ENCODE measurements around the gene MRPL11. TPM values are rescaled to one million over a fixed set of nuclear protein-coding genes. Genes with fewer than 3 reads are reported as not detected.
A peak's percentile ranks its signal among the peaks of the same experiment; 100 is the strongest.

Gene MRPL11
- total and polyA plus RNA-seq, 2 of the 13 experiments (the other 11 are each of a cell fraction or from before 2014, with no cell fraction given) = 72.9 to 176 TPM

DNA sequence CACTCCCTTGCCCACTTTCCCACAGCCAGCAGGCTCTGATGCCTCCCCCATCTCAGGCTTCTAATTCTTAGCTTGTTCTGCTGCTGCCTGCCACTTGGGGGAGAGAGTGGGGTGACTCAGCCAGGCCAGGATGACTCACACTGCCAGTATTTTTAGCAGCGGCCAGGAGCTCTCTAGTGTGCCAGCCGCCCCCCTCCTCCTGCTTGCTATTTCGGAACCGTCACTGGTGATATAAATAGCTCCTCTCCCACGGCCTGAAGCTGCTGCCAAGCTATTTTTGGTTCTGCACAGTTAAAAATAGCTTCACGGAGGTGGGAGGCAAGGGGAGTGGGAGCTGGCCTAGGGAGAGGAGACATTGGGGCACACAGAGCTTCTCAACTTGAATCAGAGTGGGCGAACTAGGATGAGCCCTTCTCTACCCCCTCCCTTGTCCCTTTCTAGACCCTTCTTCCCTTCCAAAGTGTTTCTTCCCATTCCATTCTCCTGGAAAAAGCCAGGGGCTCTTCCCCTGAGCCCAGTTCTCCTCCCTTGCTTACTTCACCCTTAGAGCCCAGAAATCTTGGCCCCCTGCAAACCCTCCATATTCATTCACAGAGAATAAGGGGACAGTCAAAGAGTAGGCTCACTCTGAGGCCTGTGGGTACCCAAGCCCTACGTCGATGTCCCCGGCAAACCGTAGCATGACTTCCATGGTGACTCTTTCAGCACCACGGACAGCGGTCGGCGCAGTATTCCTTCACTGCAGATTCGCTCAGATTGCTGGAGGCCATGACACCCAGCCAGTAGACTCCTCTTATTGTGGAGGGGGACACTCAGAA lies 20.3 kb downstream of the MRPL11 start (continued):
- TF ChIP-seq, protein P1, sequence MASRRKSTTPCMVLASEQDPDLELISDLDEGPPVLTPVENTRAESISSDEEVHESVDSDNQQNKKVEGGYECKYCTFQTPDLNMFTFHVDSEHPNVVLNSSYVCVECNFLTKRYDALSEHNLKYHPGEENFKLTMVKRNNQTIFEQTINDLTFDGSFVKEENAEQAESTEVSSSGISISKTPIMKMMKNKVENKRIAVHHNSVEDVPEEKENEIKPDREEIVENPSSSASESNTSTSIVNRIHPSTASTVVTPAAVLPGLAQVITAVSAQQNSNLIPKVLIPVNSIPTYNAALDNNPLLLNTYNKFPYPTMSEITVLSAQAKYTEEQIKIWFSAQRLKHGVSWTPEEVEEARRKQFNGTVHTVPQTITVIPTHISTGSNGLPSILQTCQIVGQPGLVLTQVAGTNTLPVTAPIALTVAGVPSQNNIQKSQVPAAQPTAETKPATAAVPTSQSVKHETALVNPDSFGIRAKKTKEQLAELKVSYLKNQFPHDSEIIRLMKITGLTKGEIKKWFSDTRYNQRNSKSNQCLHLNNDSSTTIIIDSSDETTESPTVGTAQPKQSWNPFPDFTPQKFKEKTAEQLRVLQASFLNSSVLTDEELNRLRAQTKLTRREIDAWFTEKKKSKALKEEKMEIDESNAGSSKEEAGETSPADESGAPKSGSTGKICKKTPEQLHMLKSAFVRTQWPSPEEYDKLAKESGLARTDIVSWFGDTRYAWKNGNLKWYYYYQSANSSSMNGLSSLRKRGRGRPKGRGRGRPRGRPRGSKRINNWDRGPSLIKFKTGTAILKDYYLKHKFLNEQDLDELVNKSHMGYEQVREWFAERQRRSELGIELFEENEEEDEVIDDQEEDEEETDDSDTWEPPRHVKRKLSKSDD (CRISPR knock-in tag; IDR thresholded peaks at IDR 0.05; ENCODE audit: low read depth) = peak; percentile 64; the same call in 1 of the 2 replicates
- TF ChIP-seq FOXO1 (CRISPR knock-in tag; IDR thresholded peaks at IDR 0.05) (no peak; the same call in 1 of the 2 replicates), ZNF296 (CRISPR knock-in tag; conservative IDR thresholded peaks at IDR 0.05) (peak; percentile 87; the same call in 1 of the 2 replicates), BRD4 (CRISPR knock-in tag; IDR thresholded peaks at IDR 0.05) (no peak), SP1 (IDR thresholded peaks at IDR 0.05) (no peak), SP1 (CRISPR knock-in tag; IDR thresholded peaks at IDR 0.05) (no peak), ZNF703 (CRISPR knock-in tag; IDR thresholded peaks at IDR 0.05; ENCODE audit: borderline replicate concordance) (no peak), MTA3 (CRISPR knock-in tag; IDR thresholded peaks at IDR 0.05) (no peak), GABPB1 (CRISPR knock-in tag; IDR thresholded peaks at IDR 0.05) (peak; percentile 30; the same call in 1 of the 2 replicates), KMT2B (CRISPR knock-in tag; IDR thresholded peaks at IDR 0.05) (peak; percentile 67; the same call in 1 of the 2 replicates), MAFK (conservative IDR thresholded peaks at IDR 0.05 in 1 of 2, IDR thresholded peaks at IDR 0.05 in 1 of 2; ENCODE audit: low read length in 2 of 2) (no peak), ZNF678 (CRISPR knock-in tag; IDR thresholded peaks at IDR 0.05) (no peak)
- TF ChIP-seq, protein P2, sequence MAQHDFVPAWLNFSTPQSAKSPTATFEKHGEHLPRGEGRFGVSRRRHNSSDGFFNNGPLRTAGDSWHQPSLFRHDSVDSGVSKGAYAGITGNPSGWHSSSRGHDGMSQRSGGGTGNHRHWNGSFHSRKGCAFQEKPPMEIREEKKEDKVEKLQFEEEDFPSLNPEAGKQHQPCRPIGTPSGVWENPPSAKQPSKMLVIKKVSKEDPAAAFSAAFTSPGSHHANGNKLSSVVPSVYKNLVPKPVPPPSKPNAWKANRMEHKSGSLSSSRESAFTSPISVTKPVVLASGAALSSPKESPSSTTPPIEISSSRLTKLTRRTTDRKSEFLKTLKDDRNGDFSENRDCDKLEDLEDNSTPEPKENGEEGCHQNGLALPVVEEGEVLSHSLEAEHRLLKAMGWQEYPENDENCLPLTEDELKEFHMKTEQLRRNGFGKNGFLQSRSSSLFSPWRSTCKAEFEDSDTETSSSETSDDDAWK (CRISPR knock-in tag; IDR thresholded peaks at IDR 0.05) = no peak
- TF ChIP-seq, protein P3, sequence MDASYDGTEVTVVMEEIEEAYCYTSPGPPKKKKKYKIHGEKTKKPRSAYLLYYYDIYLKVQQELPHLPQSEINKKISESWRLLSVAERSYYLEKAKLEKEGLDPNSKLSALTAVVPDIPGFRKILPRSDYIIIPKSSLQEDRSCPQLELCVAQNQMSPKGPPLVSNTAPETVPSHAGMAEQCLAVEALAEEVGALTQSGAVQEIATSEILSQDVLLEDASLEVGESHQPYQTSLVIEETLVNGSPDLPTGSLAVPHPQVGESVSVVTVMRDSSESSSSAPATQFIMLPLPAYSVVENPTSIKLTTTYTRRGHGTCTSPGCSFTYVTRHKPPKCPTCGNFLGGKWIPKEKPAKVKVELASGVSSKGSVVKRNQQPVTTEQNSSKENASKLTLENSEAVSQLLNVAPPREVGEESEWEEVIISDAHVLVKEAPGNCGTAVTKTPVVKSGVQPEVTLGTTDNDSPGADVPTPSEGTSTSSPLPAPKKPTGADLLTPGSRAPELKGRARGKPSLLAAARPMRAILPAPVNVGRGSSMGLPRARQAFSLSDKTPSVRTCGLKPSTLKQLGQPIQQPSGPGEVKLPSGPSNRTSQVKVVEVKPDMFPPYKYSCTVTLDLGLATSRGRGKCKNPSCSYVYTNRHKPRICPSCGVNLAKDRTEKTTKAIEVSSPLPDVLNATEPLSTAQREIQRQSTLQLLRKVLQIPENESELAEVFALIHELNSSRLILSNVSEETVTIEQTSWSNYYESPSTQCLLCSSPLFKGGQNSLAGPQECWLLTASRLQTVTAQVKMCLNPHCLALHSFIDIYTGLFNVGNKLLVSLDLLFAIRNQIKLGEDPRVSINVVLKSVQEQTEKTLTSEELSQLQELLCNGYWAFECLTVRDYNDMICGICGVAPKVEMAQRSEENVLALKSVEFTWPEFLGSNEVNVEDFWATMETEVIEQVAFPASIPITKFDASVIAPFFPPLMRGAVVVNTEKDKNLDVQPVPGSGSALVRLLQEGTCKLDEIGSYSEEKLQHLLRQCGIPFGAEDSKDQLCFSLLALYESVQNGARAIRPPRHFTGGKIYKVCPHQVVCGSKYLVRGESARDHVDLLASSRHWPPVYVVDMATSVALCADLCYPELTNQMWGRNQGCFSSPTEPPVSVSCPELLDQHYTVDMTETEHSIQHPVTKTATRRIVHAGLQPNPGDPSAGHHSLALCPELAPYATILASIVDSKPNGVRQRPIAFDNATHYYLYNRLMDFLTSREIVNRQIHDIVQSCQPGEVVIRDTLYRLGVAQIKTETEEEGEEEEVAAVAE (CRISPR knock-in tag; IDR thresholded peaks at IDR 0.05; ENCODE audit: borderline replicate concordance) = peak; percentile 92
- TF ChIP-seq, protein P4, sequence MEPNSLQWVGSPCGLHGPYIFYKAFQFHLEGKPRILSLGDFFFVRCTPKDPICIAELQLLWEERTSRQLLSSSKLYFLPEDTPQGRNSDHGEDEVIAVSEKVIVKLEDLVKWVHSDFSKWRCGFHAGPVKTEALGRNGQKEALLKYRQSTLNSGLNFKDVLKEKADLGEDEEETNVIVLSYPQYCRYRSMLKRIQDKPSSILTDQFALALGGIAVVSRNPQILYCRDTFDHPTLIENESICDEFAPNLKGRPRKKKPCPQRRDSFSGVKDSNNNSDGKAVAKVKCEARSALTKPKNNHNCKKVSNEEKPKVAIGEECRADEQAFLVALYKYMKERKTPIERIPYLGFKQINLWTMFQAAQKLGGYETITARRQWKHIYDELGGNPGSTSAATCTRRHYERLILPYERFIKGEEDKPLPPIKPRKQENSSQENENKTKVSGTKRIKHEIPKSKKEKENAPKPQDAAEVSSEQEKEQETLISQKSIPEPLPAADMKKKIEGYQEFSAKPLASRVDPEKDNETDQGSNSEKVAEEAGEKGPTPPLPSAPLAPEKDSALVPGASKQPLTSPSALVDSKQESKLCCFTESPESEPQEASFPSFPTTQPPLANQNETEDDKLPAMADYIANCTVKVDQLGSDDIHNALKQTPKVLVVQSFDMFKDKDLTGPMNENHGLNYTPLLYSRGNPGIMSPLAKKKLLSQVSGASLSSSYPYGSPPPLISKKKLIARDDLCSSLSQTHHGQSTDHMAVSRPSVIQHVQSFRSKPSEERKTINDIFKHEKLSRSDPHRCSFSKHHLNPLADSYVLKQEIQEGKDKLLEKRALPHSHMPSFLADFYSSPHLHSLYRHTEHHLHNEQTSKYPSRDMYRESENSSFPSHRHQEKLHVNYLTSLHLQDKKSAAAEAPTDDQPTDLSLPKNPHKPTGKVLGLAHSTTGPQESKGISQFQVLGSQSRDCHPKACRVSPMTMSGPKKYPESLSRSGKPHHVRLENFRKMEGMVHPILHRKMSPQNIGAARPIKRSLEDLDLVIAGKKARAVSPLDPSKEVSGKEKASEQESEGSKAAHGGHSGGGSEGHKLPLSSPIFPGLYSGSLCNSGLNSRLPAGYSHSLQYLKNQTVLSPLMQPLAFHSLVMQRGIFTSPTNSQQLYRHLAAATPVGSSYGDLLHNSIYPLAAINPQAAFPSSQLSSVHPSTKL (CRISPR knock-in tag; IDR thresholded peaks at IDR 0.05) = peak; percentile 57; the same call in 1 of the 2 replicates

Data from HepG2 (cell line).